WTC11 (cell line): ENCODE measurements around the gene IL17RA. TPM values are rescaled to one million over a fixed set of nuclear protein-coding genes. Genes with fewer than 3 reads are reported as not detected.
A peak's percentile ranks its signal among the peaks of the same experiment; 100 is the strongest.

Experiments used
- ATAC-seq: fragments of 200-7000 bp; cut with Tn5 transposase; 2 replicates; pipeline ENCODE4 v1.10.0; 2021; ENCODE audit warnings: mild to moderate bottlenecking, moderate library complexity
- Bru-seq: library from RNA; stranded (reverse); fragments of 400-500 nt; gene quantifications from one replicate; lab custom pipeline; 2021; lab: Mats Ljungman, UMichigan
- CTCF ChIA-PET: fragments of 300-600 bp; sonication (Branson Sonifier 250); formaldehyde crosslinking; loops from one replicate; lab custom pipeline; 2021; ENCODE audit warnings: antibody characterized with exemption; lab: Charles Lee
- POLR2A ChIA-PET: fragments of 350-600 bp; sonication (Branson Sonifier 250); formaldehyde crosslinking; loops from one replicate; lab custom pipeline; 2021; ENCODE audit warnings: antibody characterized with exemption; lab: Charles Lee
- DNase-seq: peaks from one replicate; pipeline ENCODE4 v3.0.0; 2021; ENCODE audit warnings: low spot score
- H3K27ac Mint-ChIP-seq: 2 replicates; pipeline ENCODE4 v1.8.0; 2021; ENCODE audit warnings: mixed read lengths
- H3K27me3 Mint-ChIP-seq: 2 replicates; pipeline ENCODE4 v1.8.0; 2021; ENCODE audit warnings: low read depth, mild to moderate bottlenecking, moderate library complexity, mixed read lengths
- H3K36me3 Mint-ChIP-seq: 2 replicates; pipeline ENCODE4 v1.8.0; 2021; ENCODE audit warnings: mixed read lengths
- H3K4me1 Mint-ChIP-seq: 2 replicates; pipeline ENCODE4 v1.8.0; 2022; ENCODE audit warnings: mixed read lengths
- H3K4me3 Mint-ChIP-seq: 2 replicates; pipeline ENCODE4 v1.8.0; 2021; ENCODE audit warnings: mild to moderate bottlenecking, moderate library complexity, mixed read lengths
- H3K9me3 Mint-ChIP-seq: 2 replicates; pipeline ENCODE4 v1.8.0; 2021; ENCODE audit warnings: mixed read lengths
- NFE2L1 ChIP-seq: sonication (generic); formaldehyde crosslinking; IDR thresholded peaks from 2 replicates; pipeline ENCODE4 v1.8.1; 2023; ENCODE audit warnings: missing genetic modification reagents
- SMAD3 ChIP-seq: sonication (generic); formaldehyde crosslinking; IDR thresholded peaks from 2 replicates; pipeline ENCODE4 v1.8.0; 2022; ENCODE audit warnings: missing genetic modification reagents, mild to moderate bottlenecking, borderline replicate concordance
- SP1 ChIP-seq: sonication (generic); formaldehyde crosslinking; conservative IDR thresholded peaks from 2 replicates; pipeline ENCODE4 v1.8.1; 2022; ENCODE audit warnings: missing genetic modification reagents
- TEAD4 ChIP-seq: sonication (generic); formaldehyde crosslinking; IDR thresholded peaks from 2 replicates; pipeline ENCODE4 v1.8.0; 2022; ENCODE audit warnings: mild to moderate bottlenecking, missing genetic modification reagents
- ZNF263 ChIP-seq: sonication (generic); formaldehyde crosslinking; IDR thresholded peaks from 2 replicates; pipeline ENCODE4 v1.8.1; 2022; ENCODE audit warnings: low read depth, mild to moderate bottlenecking, moderate library complexity, missing genetic modification reagents
- ZNF423 ChIP-seq: fragments of 250-450 bp; sonication (Bioruptor Pico); IDR thresholded peaks from 2 replicates; pipeline ENCODE4 v2.1.2; 2022; ENCODE audit warnings: mild to moderate bottlenecking, moderate library complexity
- long read RNA-seq, 3 experiments: library from RNA in 1 of 3; library from capped mRNA in 1 of 3; library from polyadenylated mRNA in 1 of 3; unstranded in 2 of 3; stranded (forward) in 1 of 3; transcript quantifications; one replicate each; pipeline ENCODE4 v2.0.0, GENCODE V29; 2021
- total RNA-seq: library from RNA; stranded (reverse); gene quantifications from 3 replicates; pipeline ENCODE4 v1.2.3, GENCODE V29; 2021
- TF ChIP-seq, protein P1 (sequence below): fragments of 200-600 bp; IDR thresholded peaks from 2 replicates; pipeline ENCODE4 v1.8.0; 2022; ENCODE audit warnings: antibody characterized with exemption
- TF ChIP-seq, protein P2 (sequence below): sonication (generic); formaldehyde crosslinking; IDR thresholded peaks from 2 replicates; pipeline ENCODE4 v1.8.1; 2023; ENCODE audit warnings: mild to moderate bottlenecking, moderate library complexity, missing genetic modification reagents
- TF ChIP-seq, protein P3 (sequence below): sonication (generic); formaldehyde crosslinking; IDR thresholded peaks from 2 replicates; pipeline ENCODE4 v1.8.0; 2022; ENCODE audit warnings: mild to moderate bottlenecking, missing genetic modification reagents
- TF ChIP-seq, protein P4 (sequence below): sonication (generic); formaldehyde crosslinking; IDR thresholded peaks from 2 replicates; pipeline ENCODE4 v1.8.0; 2022; ENCODE audit warnings: mild to moderate bottlenecking, missing genetic modification reagents
- TF ChIP-seq, protein P5 (sequence below): sonication (generic); formaldehyde crosslinking; IDR thresholded peaks from 2 replicates; pipeline ENCODE4 v1.8.0; 2023; ENCODE audit warnings: missing genetic modification reagents, mild to moderate bottlenecking, borderline replicate concordance

IL17RA gene, protein sequence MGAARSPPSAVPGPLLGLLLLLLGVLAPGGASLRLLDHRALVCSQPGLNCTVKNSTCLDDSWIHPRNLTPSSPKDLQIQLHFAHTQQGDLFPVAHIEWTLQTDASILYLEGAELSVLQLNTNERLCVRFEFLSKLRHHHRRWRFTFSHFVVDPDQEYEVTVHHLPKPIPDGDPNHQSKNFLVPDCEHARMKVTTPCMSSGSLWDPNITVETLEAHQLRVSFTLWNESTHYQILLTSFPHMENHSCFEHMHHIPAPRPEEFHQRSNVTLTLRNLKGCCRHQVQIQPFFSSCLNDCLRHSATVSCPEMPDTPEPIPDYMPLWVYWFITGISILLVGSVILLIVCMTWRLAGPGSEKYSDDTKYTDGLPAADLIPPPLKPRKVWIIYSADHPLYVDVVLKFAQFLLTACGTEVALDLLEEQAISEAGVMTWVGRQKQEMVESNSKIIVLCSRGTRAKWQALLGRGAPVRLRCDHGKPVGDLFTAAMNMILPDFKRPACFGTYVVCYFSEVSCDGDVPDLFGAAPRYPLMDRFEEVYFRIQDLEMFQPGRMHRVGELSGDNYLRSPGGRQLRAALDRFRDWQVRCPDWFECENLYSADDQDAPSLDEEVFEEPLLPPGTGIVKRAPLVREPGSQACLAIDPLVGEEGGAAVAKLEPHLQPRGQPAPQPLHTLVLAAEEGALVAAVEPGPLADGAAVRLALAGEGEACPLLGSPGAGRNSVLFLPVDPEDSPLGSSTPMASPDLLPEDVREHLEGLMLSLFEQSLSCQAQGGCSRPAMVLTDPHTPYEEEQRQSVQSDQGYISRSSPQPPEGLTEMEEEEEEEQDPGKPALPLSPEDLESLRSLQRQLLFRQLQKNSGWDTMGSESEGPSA
- total RNA-seq (7.9 to 8.7 TPM (median 8.2 TPM) in 3 replicates), Bru-seq, nascent RNA (percentile 57 among the genes with signal in this experiment)
- long read RNA-seq, experiment 1, full-length matches to known transcripts: 12 of 26 reads
- long read RNA-seq, experiment 1, partial matches to known transcripts: 11 of 26 reads
- long read RNA-seq, experiment 1, other reads (novel, unspliced or antisense): 3 of 26 reads
- long read RNA-seq, experiment 2, partial matches to known transcripts: 0 of 12 reads
- long read RNA-seq, experiment 2, other reads (novel, unspliced or antisense): 12 of 12 reads
- long read RNA-seq, experiment 3: 0 reads

DNA sequence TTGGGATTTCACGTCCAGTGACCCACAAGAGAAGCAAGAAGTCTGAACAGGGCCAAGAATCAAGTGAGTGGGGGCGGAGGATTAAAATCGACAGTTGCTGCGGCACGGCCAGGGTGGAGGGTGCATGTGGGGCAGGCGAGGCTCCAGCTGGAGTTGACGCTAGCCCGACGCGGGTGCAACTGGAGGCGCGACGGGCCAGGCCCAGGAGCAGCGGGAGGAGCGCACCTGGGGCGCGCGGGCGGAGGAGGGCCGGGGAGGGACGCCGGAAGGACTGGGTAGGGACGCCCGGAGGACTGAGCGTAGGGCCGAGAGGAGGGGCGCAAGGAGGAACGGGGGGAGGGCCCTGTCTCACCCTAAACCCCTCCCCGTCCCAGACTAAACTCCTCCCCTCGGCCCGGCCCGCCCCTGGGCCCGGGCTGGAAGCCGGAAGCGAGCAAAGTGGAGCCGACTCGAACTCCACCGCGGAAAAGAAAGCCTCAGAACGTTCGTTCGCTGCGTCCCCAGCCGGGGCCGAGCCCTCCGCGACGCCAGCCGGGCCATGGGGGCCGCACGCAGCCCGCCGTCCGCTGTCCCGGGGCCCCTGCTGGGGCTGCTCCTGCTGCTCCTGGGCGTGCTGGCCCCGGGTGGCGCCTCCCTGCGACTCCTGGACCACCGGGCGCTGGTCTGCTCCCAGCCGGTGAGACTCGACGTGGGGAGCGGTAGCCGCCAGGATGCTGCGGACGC, at the start of gene IL17RA:
IL17RA (plus strand) TSS at position 447 of the 723 bp plus-strand sequence; CDS start at position 539, 92 bp downstream.
- Mint-ChIP-seq H3K36me3 (no peaks in the 10 kb centered on the region), H3K27me3 (peaks cover 34% of the 10 kb centered on the region), H3K4me3 (peak within 1 kb of the TSS; percentile 71), H3K4me1 (peaks cover 25% of the 10 kb centered on the region), H3K9me3 (no peaks in the 10 kb centered on the region), H3K27ac (no peak within 1 kb of the TSS)
- TF ChIP-seq, protein P1, sequence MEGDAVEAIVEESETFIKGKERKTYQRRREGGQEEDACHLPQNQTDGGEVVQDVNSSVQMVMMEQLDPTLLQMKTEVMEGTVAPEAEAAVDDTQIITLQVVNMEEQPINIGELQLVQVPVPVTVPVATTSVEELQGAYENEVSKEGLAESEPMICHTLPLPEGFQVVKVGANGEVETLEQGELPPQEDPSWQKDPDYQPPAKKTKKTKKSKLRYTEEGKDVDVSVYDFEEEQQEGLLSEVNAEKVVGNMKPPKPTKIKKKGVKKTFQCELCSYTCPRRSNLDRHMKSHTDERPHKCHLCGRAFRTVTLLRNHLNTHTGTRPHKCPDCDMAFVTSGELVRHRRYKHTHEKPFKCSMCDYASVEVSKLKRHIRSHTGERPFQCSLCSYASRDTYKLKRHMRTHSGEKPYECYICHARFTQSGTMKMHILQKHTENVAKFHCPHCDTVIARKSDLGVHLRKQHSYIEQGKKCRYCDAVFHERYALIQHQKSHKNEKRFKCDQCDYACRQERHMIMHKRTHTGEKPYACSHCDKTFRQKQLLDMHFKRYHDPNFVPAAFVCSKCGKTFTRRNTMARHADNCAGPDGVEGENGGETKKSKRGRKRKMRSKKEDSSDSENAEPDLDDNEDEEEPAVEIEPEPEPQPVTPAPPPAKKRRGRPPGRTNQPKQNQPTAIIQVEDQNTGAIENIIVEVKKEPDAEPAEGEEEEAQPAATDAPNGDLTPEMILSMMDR: no peak
- TF ChIP-seq SMAD3: no peak
- TF ChIP-seq, protein P2, sequence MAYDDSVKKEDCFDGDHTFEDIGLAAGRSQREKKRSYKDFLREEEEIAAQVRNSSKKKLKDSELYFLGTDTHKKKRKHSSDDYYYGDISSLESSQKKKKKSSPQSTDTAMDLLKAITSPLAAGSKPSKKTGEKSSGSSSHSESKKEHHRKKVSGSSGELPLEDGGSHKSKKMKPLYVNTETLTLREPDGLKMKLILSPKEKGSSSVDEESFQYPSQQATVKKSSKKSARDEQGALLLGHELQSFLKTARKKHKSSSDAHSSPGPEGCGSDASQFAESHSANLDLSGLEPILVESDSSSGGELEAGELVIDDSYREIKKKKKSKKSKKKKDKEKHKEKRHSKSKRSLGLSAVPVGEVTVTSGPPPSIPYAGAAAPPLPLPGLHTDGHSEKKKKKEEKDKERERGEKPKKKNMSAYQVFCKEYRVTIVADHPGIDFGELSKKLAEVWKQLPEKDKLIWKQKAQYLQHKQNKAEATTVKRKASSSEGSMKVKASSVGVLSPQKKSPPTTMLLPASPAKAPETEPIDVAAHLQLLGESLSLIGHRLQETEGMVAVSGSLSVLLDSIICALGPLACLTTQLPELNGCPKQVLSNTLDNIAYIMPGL (CRISPR knock-in tag): peak; percentile 44
- TF ChIP-seq NFE2L1 (CRISPR knock-in tag): 0 out of 2 replicates have a peak, but pooled peaks have one; percentile 40
- peak; percentile 65; the same call in 1 of the 2 replicates for TF ChIP-seq SP1
- no peak for TF ChIP-seq TEAD4 (CRISPR knock-in tag)
- peak; percentile 77; the same call in 1 of the 2 replicates for TF ChIP-seq ZNF423 (CRISPR knock-in tag)
- TF ChIP-seq, protein P3, sequence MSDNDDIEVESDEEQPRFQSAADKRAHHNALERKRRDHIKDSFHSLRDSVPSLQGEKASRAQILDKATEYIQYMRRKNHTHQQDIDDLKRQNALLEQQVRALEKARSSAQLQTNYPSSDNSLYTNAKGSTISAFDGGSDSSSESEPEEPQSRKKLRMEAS: peak; percentile 73
- TF ChIP-seq, protein P4, sequence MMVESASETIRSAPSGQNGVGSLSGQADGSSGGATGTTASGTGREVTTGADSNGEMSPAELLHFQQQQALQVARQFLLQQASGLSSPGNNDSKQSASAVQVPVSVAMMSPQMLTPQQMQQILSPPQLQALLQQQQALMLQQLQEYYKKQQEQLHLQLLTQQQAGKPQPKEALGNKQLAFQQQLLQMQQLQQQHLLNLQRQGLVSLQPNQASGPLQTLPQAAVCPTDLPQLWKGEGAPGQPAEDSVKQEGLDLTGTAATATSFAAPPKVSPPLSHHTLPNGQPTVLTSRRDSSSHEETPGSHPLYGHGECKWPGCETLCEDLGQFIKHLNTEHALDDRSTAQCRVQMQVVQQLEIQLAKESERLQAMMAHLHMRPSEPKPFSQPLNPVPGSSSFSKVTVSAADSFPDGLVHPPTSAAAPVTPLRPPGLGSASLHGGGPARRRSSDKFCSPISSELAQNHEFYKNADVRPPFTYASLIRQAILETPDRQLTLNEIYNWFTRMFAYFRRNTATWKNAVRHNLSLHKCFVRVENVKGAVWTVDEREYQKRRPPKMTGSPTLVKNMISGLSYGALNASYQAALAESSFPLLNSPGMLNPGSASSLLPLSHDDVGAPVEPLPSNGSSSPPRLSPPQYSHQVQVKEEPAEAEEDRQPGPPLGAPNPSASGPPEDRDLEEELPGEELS (CRISPR knock-in tag): 0 out of 2 replicates have a peak, but pooled peaks have one; percentile 69
- TF ChIP-seq, protein P5, sequence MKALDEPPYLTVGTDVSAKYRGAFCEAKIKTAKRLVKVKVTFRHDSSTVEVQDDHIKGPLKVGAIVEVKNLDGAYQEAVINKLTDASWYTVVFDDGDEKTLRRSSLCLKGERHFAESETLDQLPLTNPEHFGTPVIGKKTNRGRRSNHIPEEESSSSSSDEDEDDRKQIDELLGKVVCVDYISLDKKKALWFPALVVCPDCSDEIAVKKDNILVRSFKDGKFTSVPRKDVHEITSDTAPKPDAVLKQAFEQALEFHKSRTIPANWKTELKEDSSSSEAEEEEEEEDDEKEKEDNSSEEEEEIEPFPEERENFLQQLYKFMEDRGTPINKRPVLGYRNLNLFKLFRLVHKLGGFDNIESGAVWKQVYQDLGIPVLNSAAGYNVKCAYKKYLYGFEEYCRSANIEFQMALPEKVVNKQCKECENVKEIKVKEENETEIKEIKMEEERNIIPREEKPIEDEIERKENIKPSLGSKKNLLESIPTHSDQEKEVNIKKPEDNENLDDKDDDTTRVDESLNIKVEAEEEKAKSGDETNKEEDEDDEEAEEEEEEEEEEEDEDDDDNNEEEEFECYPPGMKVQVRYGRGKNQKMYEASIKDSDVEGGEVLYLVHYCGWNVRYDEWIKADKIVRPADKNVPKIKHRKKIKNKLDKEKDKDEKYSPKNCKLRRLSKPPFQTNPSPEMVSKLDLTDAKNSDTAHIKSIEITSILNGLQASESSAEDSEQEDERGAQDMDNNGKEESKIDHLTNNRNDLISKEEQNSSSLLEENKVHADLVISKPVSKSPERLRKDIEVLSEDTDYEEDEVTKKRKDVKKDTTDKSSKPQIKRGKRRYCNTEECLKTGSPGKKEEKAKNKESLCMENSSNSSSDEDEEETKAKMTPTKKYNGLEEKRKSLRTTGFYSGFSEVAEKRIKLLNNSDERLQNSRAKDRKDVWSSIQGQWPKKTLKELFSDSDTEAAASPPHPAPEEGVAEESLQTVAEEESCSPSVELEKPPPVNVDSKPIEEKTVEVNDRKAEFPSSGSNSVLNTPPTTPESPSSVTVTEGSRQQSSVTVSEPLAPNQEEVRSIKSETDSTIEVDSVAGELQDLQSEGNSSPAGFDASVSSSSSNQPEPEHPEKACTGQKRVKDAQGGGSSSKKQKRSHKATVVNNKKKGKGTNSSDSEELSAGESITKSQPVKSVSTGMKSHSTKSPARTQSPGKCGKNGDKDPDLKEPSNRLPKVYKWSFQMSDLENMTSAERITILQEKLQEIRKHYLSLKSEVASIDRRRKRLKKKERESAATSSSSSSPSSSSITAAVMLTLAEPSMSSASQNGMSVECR (CRISPR knock-in tag): 0 out of 2 replicates have a peak, but pooled peaks have one; percentile 18
- TF ChIP-seq ZNF263 (CRISPR knock-in tag): peak; percentile 78; the same call in 1 of the 2 replicates
- DNase-seq (peak; percentile 93), ATAC-seq (peak; percentile 99)
- ChIA-PET POLR2A (no interaction called here), CTCF (interaction anchor here (0.7 to 2.5 kb wide), 6 partner anchors 10 to 87 kb away, joined by 3 to 18 read pairs (median 4); no protein-coding TSS in a partner anchor)
